IMR-90 (cell line): ENCODE data around the gene OVCH1.

Experiments
- FOS ChIP-seq: fragments of 150-350 bp; IDR thresholded peaks from 2 replicates; pipeline ENCODE4 v1.6.1; 2016; ENCODE audit warnings: low read depth, low read length
- MXI1 ChIP-seq: IDR thresholded peaks from 2 replicates; pipeline ENCODE4 v1.6.1; 2012; ENCODE audit warnings: low read depth, mild to moderate bottlenecking, low read length, moderate library complexity, borderline replicate concordance
- TF ChIP-seq, protein P1 (sequence below): conservative IDR thresholded peaks from 2 replicates; pipeline ENCODE4 v1.5.1; 2012; ENCODE audit warnings: mild to moderate bottlenecking, low read depth, low read length, improper control_type of control experiment
- TF ChIP-seq, protein P2 (sequence below): fragments of 150-350 bp; IDR thresholded peaks from 2 replicates; pipeline ENCODE4 v1.6.1; 2017; ENCODE audit warnings: mild to moderate bottlenecking, antibody characterized with exemption, low read length, low read depth

DNA sequence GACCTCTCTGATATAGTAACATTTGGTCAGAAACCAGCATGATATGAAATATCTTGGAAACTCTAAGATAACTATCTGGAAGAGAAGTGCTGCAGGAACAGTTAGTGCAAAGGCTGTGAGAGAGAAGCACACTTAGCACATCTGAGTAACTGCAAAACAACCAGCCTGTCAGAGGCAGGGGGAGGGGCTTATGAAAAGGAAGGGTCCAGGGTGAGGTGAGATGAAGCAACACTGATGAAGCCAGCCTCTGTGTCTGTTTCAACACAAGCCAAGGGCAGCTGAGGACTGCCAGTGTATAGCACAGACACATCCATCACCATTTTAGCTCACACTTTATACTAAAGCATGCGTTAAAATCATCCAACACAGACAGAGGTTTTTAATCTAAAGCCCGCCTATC, 37.4 kb upstream of the OVCH1 start:
- no peak for TF ChIP-seq MXI1
- TF ChIP-seq, protein P1, sequence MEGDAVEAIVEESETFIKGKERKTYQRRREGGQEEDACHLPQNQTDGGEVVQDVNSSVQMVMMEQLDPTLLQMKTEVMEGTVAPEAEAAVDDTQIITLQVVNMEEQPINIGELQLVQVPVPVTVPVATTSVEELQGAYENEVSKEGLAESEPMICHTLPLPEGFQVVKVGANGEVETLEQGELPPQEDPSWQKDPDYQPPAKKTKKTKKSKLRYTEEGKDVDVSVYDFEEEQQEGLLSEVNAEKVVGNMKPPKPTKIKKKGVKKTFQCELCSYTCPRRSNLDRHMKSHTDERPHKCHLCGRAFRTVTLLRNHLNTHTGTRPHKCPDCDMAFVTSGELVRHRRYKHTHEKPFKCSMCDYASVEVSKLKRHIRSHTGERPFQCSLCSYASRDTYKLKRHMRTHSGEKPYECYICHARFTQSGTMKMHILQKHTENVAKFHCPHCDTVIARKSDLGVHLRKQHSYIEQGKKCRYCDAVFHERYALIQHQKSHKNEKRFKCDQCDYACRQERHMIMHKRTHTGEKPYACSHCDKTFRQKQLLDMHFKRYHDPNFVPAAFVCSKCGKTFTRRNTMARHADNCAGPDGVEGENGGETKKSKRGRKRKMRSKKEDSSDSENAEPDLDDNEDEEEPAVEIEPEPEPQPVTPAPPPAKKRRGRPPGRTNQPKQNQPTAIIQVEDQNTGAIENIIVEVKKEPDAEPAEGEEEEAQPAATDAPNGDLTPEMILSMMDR = no peak
- TF ChIP-seq FOS = no peak
- TF ChIP-seq, protein P2, sequence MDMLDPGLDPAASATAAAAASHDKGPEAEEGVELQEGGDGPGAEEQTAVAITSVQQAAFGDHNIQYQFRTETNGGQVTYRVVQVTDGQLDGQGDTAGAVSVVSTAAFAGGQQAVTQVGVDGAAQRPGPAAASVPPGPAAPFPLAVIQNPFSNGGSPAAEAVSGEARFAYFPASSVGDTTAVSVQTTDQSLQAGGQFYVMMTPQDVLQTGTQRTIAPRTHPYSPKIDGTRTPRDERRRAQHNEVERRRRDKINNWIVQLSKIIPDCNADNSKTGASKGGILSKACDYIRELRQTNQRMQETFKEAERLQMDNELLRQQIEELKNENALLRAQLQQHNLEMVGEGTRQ = no peak
